C4-2B (cell line): ENCODE results near the gene RNF8.

Source experiments
- H3K27ac ChIP-seq: fragments of 450-650 bp; 2 replicates; pipeline ENCODE4 v1.5.1; 2017
- CTCF ChIP-seq: fragments of 450-650 bp; conservative IDR thresholded peaks from 2 replicates; pipeline ENCODE4 v1.5.1; 2017; ENCODE audit warnings: mild to moderate bottlenecking
- ZFX ChIP-seq: fragments of 450-650 bp; IDR thresholded peaks from 2 replicates; pipeline ENCODE4 v1.6.1; 2017

Gene RNF8

GRCh38 chr6:37317312-37318038 is 36.3 kb upstream of the RNF8 start:
- H3K27ac ChIP-seq, result no peak overlapping the region
- TF ChIP-seq ZFX (no peak), CTCF (no peak)

GRCh38 chr6:37319156-37319555 is 34.6 kb upstream of the RNF8 start:
- TF ChIP-seq ZFX, result no peak
- no peak for TF ChIP-seq CTCF
- no peak overlapping the region for H3K27ac ChIP-seq

- H3K27ac ChIP-seq, result no peak overlapping the region
- TF ChIP-seq ZFX (no peak), CTCF (no peak)
Measured at GRCh38 chr6:37319856-37320480, 33.8 kb upstream of the RNF8 start.

- H3K27ac ChIP-seq, result no peak overlapping the region
- TF ChIP-seq CTCF (no peak), ZFX (no peak)
Measured at GRCh38 chr6:37320646-37321045, 33.1 kb upstream of the RNF8 start.

GRCh38 chr6:37321101-37321500 is 32.7 kb upstream of the RNF8 start:
- TF ChIP-seq ZFX (no peak), CTCF (no peak)
- H3K27ac ChIP-seq, result no peak overlapping the region

GRCh38 chr6:37321516-37322415 is 32.0 kb upstream of the RNF8 start:
- H3K27ac ChIP-seq, result no peak overlapping the region
- TF ChIP-seq CTCF, result no peak
- TF ChIP-seq ZFX, result no peak

- H3K27ac ChIP-seq, result no peak overlapping the region
- TF ChIP-seq ZFX (no peak), CTCF (no peak)
Measured at GRCh38 chr6:37323580-37323979, 30.2 kb upstream of the RNF8 start.
